GM18508 (cell line): ENCODE measurements around the gene SELP.
"Not testable (repeated sequence)": the region's sequence is repeated elsewhere in the genome, so short reads cannot be mapped to it uniquely, and the experiment has no call there.

Experiments used
- ATAC-seq: cut with Tn5 transposase; IDR thresholded peaks from one replicate; pipeline ENCODE4 v1.9.1; 2021; ENCODE audit warnings: moderate number of reproducible peaks; ENCODE audit not compliant: insufficient read depth, unreplicated experiment

The SELP gene

GRCh38 chr1:169630006-169630405, at the start of gene SELP:
SELP (minus strand) TSS chr1:169630124; CDS start chr1:169630074, 50 bp downstream.
- ATAC-seq: no peak

GRCh38 chr1:169679692-169680091, 49.8 kb upstream of the SELP start:
- ATAC-seq: no peak

- ATAC-seq: no peak
These were observed 46.1 kb upstream of the SELP start for GRCh38 chr1:169676001-169676400.

- ATAC-seq: no peak
These were observed 40.9 kb upstream of the SELP start for GRCh38 chr1:169670836-169671235.

GRCh38 chr1:169670244-169670643, 40.3 kb upstream of the SELP start:
- not testable (repeated sequence) for ATAC-seq

- ATAC-seq: not testable (repeated sequence)
These were observed 38.0 kb upstream of the SELP start for GRCh38 chr1:169667699-169668596.

- ATAC-seq: not testable (repeated sequence)
These were observed 37.3 kb upstream of the SELP start for GRCh38 chr1:169667227-169667639.

- not testable (repeated sequence) for ATAC-seq
These were observed 32.8 kb upstream of the SELP start for GRCh38 chr1:169662680-169663079.

GRCh38 chr1:169661066-169661465, 31.1 kb upstream of the SELP start:
- ATAC-seq: not testable (repeated sequence)

GRCh38 chr1:169658777-169659176, 28.9 kb upstream of the SELP start:
- not testable (repeated sequence) for ATAC-seq

- no peak for ATAC-seq
These were observed 23.9 kb upstream of the SELP start for GRCh38 chr1:169653873-169654272.

- ATAC-seq: no peak
These were observed 21.1 kb upstream of the SELP start for GRCh38 chr1:169651035-169651434.

GRCh38 chr1:169650551-169650950, 20.6 kb upstream of the SELP start:
- ATAC-seq: no peak

- no peak for ATAC-seq
These were observed 18.8 kb upstream of the SELP start for GRCh38 chr1:169648709-169649108.

GRCh38 chr1:169648187-169648586, 18.3 kb upstream of the SELP start:
- no peak for ATAC-seq

- no peak for ATAC-seq
These were observed 17.6 kb upstream of the SELP start for GRCh38 chr1:169647512-169647911.

GRCh38 chr1:169644297-169644696, 14.4 kb upstream of the SELP start:
- no peak for ATAC-seq

- no peak for ATAC-seq
These were observed 5.0 kb upstream of the SELP start for GRCh38 chr1:169634877-169635276.

GRCh38 chr1:169634145-169634544, 4.2 kb upstream of the SELP start:
- no peak for ATAC-seq

GRCh38 chr1:169631249-169631648, 1.3 kb upstream of the SELP start:
- no peak for ATAC-seq

- no peak for ATAC-seq
These were observed 5.0 kb downstream of the SELP start for GRCh38 chr1:169624912-169625311.

GRCh38 chr1:169624122-169624521, 5.8 kb downstream of the SELP start:
- no peak for ATAC-seq
